ENCODE results near the gene BARX2.

DNA sequence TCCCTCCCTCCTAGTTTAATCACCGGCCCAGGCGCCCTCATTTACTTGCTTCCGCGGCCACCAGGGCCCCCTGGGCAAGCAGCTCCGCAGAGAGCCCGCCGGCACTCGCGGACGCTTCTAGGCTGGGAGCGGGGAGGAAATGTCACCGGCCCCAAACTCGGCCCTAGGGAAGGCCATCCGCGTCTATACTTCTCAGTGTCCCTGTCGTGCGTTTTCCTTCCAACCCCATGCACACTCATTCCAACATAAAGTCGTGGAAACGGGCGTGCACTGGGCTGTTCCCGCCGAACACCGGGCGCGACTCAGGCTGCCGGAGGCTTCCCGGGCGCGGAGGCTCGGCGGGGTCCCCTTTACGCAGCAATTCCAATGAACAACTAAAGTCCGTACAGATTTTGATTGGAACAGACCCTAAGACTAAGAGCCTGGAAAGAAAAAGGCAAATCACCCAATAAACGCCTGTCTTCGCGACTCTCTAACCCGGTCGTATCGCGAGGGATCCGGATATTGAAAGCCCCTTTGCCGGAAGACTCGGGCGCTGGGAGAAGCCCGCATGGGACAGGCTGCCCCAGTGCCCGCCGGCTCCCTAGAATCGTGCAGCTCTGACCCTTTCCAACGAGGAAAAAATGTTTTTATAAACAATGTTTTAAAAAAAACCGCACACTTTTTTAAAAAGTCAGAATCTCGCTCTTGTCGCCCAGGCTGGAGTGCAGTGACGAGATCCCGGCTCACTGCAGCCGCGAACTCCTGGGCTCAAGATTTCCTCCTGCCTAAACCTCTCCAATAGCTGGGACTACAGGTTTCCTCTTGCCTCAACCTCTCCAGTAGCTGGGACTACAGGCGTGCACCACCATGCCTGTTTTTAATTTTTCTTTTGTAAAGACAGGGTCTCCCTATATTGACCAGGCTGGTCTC lies 1.3 kb upstream of the BARX2 start:
- TF ChIP-seq CTCF (IDR thresholded peaks at IDR 0.05) (no peak), POLR2A (IDR thresholded peaks at IDR 0.05) (no peak)

All from adrenal gland (tissue), 5 donors.